T-helper 17 cell (primary cell): Measurements from ENCODE around the gene GATAD2A. TPM values are rescaled to one million over a fixed set of nuclear protein-coding genes. Genes with fewer than 3 reads are reported as not detected.

Experiments used
- ATAC-seq: fragments of 150-1000 bp; cut with Tn5 transposase; 2 replicates; pipeline ENCODE4 v1.10.0; 2021; ENCODE audit warnings: mild to moderate bottlenecking, moderate library complexity
- DNase-seq, 3 donors: peaks; one replicate each; pipeline versions ENCODE4 v3.0.0 to v3.0.0-alpha.2; 2020 to 2021
- H3K9me3 ChIP-seq: one replicate; pipeline ENCODE4 v1.7.0; 2013; ENCODE audit warnings: low read length, mild to moderate bottlenecking; ENCODE audit not compliant: control insufficient read depth, poor library complexity, severe bottlenecking
- H3K27ac Mint-ChIP-seq: one replicate; pipeline ENCODE4 v1.8.0; 2022; ENCODE audit warnings: mild to moderate bottlenecking, moderate library complexity, mixed read lengths
- H3K27me3 Mint-ChIP-seq: one replicate; pipeline ENCODE4 v1.8.0; 2022; ENCODE audit warnings: mixed read lengths
- H3K36me3 Mint-ChIP-seq: one replicate; pipeline ENCODE4 v1.8.0; 2022; ENCODE audit warnings: low read depth, mixed read lengths
- H3K4me1 Mint-ChIP-seq: one replicate; pipeline ENCODE4 v1.8.0; 2022; ENCODE audit warnings: mild to moderate bottlenecking, mixed read lengths
- H3K4me3 Mint-ChIP-seq: one replicate; pipeline ENCODE4 v1.8.0; 2022; ENCODE audit warnings: mild to moderate bottlenecking, moderate library complexity, mixed read lengths
- total RNA-seq, 4 donors: library from RNA in 2 of 4; stranded (reverse) in 2 of 4; gene quantifications; one replicate each; pipeline ENCODE4 v1.2.3 and lab custom pipeline; 2022 to 2026

GATAD2A gene
- total RNA-seq, 2 donors from 2014 or later, result 129 to 153 TPM

DNA sequence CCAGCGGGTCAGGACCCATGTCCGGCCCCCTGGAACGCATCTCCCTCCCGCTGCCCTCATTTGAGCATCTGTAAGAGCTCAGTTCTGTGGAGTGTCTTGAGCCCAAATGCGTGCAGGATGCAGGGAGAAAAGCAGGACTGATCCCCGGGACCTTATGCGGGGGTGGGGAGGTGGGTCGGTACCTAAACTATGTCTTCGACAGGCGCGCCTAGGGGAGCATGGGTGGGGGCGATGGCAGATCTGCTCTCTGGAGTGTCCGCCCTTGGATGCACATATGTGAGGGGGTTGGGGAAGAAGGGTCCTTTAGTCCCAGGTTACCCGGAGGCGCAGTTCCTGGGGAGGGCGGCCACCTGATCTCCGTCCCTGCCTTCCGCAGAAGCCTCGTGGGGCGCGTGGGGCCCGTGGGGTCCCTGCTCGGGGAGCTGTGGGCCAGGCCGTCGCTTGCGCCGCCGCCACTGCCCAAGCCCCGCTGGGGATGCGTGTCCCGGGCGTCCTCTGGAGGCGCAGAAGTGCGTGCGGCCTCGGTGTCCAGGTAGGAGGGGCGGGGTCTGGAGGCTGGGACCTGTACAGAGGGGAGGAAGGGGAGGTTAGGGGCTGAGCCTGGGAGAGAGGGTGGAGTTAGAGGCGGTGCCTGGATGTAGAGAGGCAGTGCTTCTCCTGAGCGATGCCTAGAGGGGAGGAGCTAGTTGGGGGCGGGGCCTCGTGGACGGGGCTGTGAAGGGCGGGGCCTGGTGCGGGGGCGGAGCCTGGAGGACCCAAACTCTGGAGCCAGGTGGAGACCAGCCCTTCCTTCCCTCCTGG, 135.4 kb downstream of the GATAD2A start:
- H3K36me3 Mint-ChIP-seq, result no peaks in the 10 kb centered on the region
- DNase-seq (peak; percentile 63 to 71 (median 71)), ATAC-seq (peak; percentile 83)
- H3K27me3 Mint-ChIP-seq, result peaks cover 6% of the 10 kb centered on the region
- H3K9me3 ChIP-seq, result no peaks in the 10 kb centered on the region
- no peak overlapping the region for H3K27ac Mint-ChIP-seq
- H3K4me3 Mint-ChIP-seq, result peak overlapping the region; percentile 89
- H3K4me1 Mint-ChIP-seq, result peaks cover 27% of the 10 kb centered on the region

- no peak overlapping the region for H3K27ac Mint-ChIP-seq
- H3K4me3 Mint-ChIP-seq, result peak overlapping the region; percentile 89
- no peaks in the 10 kb centered on the region for H3K36me3 Mint-ChIP-seq
- no peaks in the 10 kb centered on the region for H3K9me3 ChIP-seq
- DNase-seq, result no peak
- H3K4me1 Mint-ChIP-seq, result peaks cover 26% of the 10 kb centered on the region
- H3K27me3 Mint-ChIP-seq, result peaks cover 6% of the 10 kb centered on the region
- ATAC-seq, result no peak
Observed at GRCh38 chr19:19541616-19542015, 136.1 kb downstream of the GATAD2A start.

GRCh38 chr19:19542507-19542906, 137.0 kb downstream of the GATAD2A start:
- no peaks in the 10 kb centered on the region for H3K9me3 ChIP-seq
- peaks cover 6% of the 10 kb centered on the region for H3K27me3 Mint-ChIP-seq
- ATAC-seq (no peak), DNase-seq (no peak)
- H3K4me3 Mint-ChIP-seq, result no peak overlapping the region
- H3K36me3 Mint-ChIP-seq, result no peaks in the 10 kb centered on the region
- H3K27ac Mint-ChIP-seq, result no peak overlapping the region
- peaks cover 22% of the 10 kb centered on the region for H3K4me1 Mint-ChIP-seq

- Mint-ChIP-seq H3K4me1 (peaks cover 18% of the 10 kb centered on the region), H3K27me3 (peaks cover 6% of the 10 kb centered on the region), H3K36me3 (no peaks in the 10 kb centered on the region), H3K27ac (no peak overlapping the region), H3K4me3 (no peak overlapping the region)
- no peaks in the 10 kb centered on the region for H3K9me3 ChIP-seq
- no peak for ATAC-seq
- no peak for DNase-seq
Observed at GRCh38 chr19:19543101-19543500, 137.6 kb downstream of the GATAD2A start.

DNA sequence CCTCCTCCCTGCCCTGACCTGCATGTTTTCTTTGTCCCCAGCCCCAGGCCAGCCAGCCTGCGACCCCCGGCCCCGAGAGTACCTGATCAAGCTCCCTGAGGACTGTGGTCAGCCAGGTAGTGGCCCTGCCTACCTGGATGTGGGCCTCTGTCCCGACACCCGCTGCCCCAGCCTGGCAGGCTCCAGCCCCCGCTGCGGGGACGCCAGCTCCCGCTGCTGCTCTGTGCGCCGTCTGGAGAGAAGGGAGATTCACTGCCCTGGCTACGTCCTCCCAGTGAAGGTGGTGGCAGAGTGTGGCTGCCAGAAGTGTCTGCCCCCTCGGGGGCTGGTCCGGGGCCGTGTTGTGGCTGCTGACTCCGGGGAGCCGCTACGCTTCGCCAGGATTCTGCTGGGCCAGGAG, 138.2 kb downstream of the GATAD2A start:
- H3K9me3 ChIP-seq, result no peaks in the 10 kb centered on the region
- ATAC-seq (no peak), DNase-seq (no peak)
- Mint-ChIP-seq H3K4me3 (no peak overlapping the region), H3K27ac (no peak overlapping the region), H3K4me1 (peaks cover 15% of the 10 kb centered on the region), H3K36me3 (no peaks in the 10 kb centered on the region), H3K27me3 (peaks cover 4% of the 10 kb centered on the region)

GRCh38 chr19:19544257-19544953, 138.9 kb downstream of the GATAD2A start:
- Mint-ChIP-seq H3K27ac (no peak overlapping the region), H3K4me1 (peaks cover 11% of the 10 kb centered on the region), H3K27me3 (no peaks in the 10 kb centered on the region), H3K4me3 (no peak overlapping the region), H3K36me3 (no peaks in the 10 kb centered on the region)
- no peaks in the 10 kb centered on the region for H3K9me3 ChIP-seq
- ATAC-seq (no peak), DNase-seq (no peak)

GRCh38 chr19:19544954-19545591, 139.6 kb downstream of the GATAD2A start:
- DNase-seq, result no peak
- H3K36me3 Mint-ChIP-seq, result no peaks in the 10 kb centered on the region
- no peak for ATAC-seq
- H3K4me3 Mint-ChIP-seq, result no peak overlapping the region
- H3K4me1 Mint-ChIP-seq, result peaks cover 11% of the 10 kb centered on the region
- H3K27me3 Mint-ChIP-seq, result no peaks in the 10 kb centered on the region
- no peak overlapping the region for H3K27ac Mint-ChIP-seq
- no peaks in the 10 kb centered on the region for H3K9me3 ChIP-seq

DNA sequence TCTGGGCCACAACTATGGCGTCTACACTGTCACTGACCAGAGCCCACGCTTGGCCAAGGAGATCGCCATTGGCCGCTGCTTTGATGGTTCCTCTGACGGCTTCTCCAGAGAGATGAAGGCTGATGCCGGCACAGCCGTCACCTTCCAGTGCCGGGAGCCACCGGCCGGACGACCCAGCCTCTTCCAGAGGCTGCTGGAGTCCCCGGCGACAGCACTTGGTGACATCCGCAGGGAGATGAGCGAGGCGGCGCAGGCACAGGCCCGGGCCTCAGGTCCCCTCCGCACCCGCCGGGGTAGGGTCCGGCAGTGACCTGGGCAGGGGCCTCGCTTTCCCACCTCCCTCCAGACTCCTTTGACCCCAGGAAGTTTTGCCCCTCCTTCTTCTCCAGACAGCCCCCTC, 140.2 kb downstream of the GATAD2A start:
- H3K4me3 Mint-ChIP-seq, result no peak overlapping the region
- ATAC-seq (no peak), DNase-seq (no peak)
- no peaks in the 10 kb centered on the region for H3K9me3 ChIP-seq
- no peaks in the 10 kb centered on the region for H3K36me3 Mint-ChIP-seq
- no peaks in the 10 kb centered on the region for H3K27me3 Mint-ChIP-seq
- H3K27ac Mint-ChIP-seq, result no peak overlapping the region
- peaks cover 9% of the 10 kb centered on the region for H3K4me1 Mint-ChIP-seq

GRCh38 chr19:19546751-19547162, 141.3 kb downstream of the GATAD2A start:
- H3K4me3 Mint-ChIP-seq, result no peak overlapping the region

DNA sequence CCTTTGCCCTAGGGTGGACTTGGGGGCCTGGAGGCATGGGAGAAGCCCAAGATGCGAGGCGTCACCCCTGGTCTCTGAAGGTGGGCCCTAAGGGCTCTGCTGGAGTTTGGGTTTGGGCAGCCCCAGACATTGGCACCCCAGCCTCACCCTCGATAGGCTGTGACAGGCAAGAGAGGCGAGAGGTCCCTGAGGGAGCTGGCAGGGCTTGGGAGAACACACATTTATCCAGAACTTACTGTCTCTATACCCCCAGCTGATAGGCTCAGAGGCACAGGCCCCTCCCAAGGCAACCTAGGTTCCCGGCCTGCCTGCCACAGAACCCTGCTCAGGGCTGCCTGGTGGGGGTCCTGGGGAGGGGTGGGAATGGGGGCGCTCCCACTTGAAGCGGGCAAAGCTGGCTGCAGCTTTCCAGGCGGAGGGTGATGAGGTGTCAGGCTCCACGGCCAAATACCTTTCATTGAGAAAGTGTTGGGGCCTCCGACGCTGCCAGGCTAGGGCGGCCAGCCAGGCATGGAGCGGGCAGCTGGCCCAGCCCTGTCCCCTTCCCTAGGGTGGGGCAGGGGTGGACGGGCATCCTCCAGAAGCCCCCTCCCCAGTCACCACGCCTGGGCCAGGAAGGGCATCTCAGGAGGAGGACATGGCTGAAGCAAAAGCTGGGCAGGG, 142.3 kb downstream of the GATAD2A start:
- H3K4me1 Mint-ChIP-seq, result no peaks in the 10 kb centered on the region
- no peak overlapping the region for H3K4me3 Mint-ChIP-seq
- no peaks in the 10 kb centered on the region for H3K27me3 Mint-ChIP-seq
- H3K27ac Mint-ChIP-seq, result no peak overlapping the region
- H3K9me3 ChIP-seq, result no peaks in the 10 kb centered on the region
- ATAC-seq (no peak), DNase-seq (no peak)
- no peaks in the 10 kb centered on the region for H3K36me3 Mint-ChIP-seq

More at GRCh38 chr19:19546751-19547162, 141.3 kb downstream of the GATAD2A start:
- Mint-ChIP-seq H3K27me3 (no peaks in the 10 kb centered on the region), H3K36me3 (no peaks in the 10 kb centered on the region), H3K4me1 (peaks cover 3% of the 10 kb centered on the region), H3K27ac (peak overlapping the region; percentile 29)
- DNase-seq (no peak), ATAC-seq (no peak)
- no peaks in the 10 kb centered on the region for H3K9me3 ChIP-seq

- H3K4me1 Mint-ChIP-seq, result no peaks in the 10 kb centered on the region
- no peak overlapping the region for H3K4me3 Mint-ChIP-seq
- H3K27ac Mint-ChIP-seq, result no peak overlapping the region
- ATAC-seq (no peak), DNase-seq (no peak)
- H3K9me3 ChIP-seq, result no peaks in the 10 kb centered on the region
- no peaks in the 10 kb centered on the region for H3K36me3 Mint-ChIP-seq
- H3K27me3 Mint-ChIP-seq, result no peaks in the 10 kb centered on the region
Observed at GRCh38 chr19:19548915-19549759, 143.7 kb downstream of the GATAD2A start.

- ATAC-seq, result no peak
- H3K27ac Mint-ChIP-seq, result no peak overlapping the region
- H3K4me1 Mint-ChIP-seq, result peaks cover 3% of the 10 kb centered on the region
Observed at GRCh38 chr19:19549804-19550464, 144.5 kb downstream of the GATAD2A start.

More at GRCh38 chr19:19549804-19550464, 144.5 kb downstream of the GATAD2A start:
- Mint-ChIP-seq H3K27me3 (no peaks in the 10 kb centered on the region), H3K4me3 (no peak overlapping the region), H3K36me3 (no peaks in the 10 kb centered on the region)
- DNase-seq, result no peak
- no peaks in the 10 kb centered on the region for H3K9me3 ChIP-seq
